Liver (tissue), 9 donors: ENCODE results near the gene FZD7. TPM values are rescaled to one million over a fixed set of nuclear protein-coding genes. Genes with fewer than 3 reads are reported as not detected.

Experiments
- DNase-seq: peaks from one replicate; pipeline ENCODE4 v3.0.0-alpha.2; 2017; ENCODE audit warnings: low spot score
- H3K27ac ChIP-seq, 2 donors: one replicate each; pipeline ENCODE4 v1.7.0; 2013; ENCODE audit warnings: inconsistent platforms in 2 of 2, low read length in 2 of 2, control low read depth in 1 of 2, low read depth in 1 of 2, mild to moderate bottlenecking in 1 of 2
- H3K27me3 ChIP-seq, 4 donors: one replicate each; pipeline versions ENCODE4 v1.6.1 to v1.7.0; 2013; ENCODE audit warnings: low read length in 3 of 4, inconsistent platforms in 1 of 4, mild to moderate bottlenecking in 1 of 4, moderate library complexity in 1 of 4; ENCODE audit not compliant: control insufficient read depth in 4 of 4, insufficient read depth in 4 of 4
- H3K36me3 ChIP-seq, 4 donors: one replicate each; pipeline versions ENCODE4 v1.6.1 to v1.7.0; 2013; ENCODE audit warnings: low read length in 3 of 4, mild to moderate bottlenecking in 3 of 4, low read depth in 1 of 4, moderate library complexity in 1 of 4; ENCODE audit not compliant: control insufficient read depth in 4 of 4, insufficient read depth in 3 of 4
- H3K4me1 ChIP-seq, 4 donors: one replicate each; pipeline versions ENCODE4 v1.6.1 to v1.7.0; 2013; ENCODE audit warnings: low read length in 3 of 4, mild to moderate bottlenecking in 3 of 4, moderate library complexity in 1 of 4; ENCODE audit not compliant: control insufficient read depth in 4 of 4, insufficient read depth in 4 of 4
- H3K4me3 ChIP-seq, 3 donors: one replicate each; pipeline versions ENCODE4 v1.6.1 to v1.7.0; 2013; ENCODE audit warnings: low read length in 3 of 3, control low read depth in 1 of 3, low read depth in 1 of 3, mild to moderate bottlenecking in 1 of 3
- H3K9ac ChIP-seq, 2 donors: one replicate each; pipeline ENCODE4 v1.7.0; 2013; ENCODE audit warnings: low read length in 2 of 2, mild to moderate bottlenecking in 2 of 2, moderate library complexity in 2 of 2, control low read depth in 1 of 2, low read depth in 1 of 2
- H3K9me3 ChIP-seq, 4 donors: one replicate each; pipeline versions ENCODE4 v1.6.1 to v1.7.0; 2013; ENCODE audit warnings: low read length in 3 of 4; ENCODE audit not compliant: control insufficient read depth in 4 of 4
- ATF3 ChIP-seq: IDR thresholded peaks from 2 replicates; pipeline ENCODE4 v1.6.1; 2016; ENCODE audit warnings: antibody characterized with exemption
- CTCF ChIP-seq: fragments of 150-350 bp; IDR thresholded peaks from 2 replicates; pipeline ENCODE4 v1.5.1; 2017; ENCODE audit warnings: improper control_type of control experiment, low read depth, low read length; ENCODE audit not compliant: missing input control
- EGR1 ChIP-seq, 2 donors: IDR thresholded peaks; 2 replicates each; pipeline ENCODE4 v1.6.1; 2016 to 2018; ENCODE audit warnings: antibody characterized with exemption in 2 of 2, low read depth in 2 of 2
- FOXA1 ChIP-seq: IDR thresholded peaks from 2 replicates; pipeline ENCODE4 v1.6.1; 2016; ENCODE audit warnings: antibody characterized with exemption
- FOXA2 ChIP-seq: IDR thresholded peaks from 2 replicates; pipeline ENCODE4 v1.6.1; 2016; ENCODE audit warnings: antibody characterized with exemption
- HNF4A ChIP-seq, 2 donors: conservative IDR thresholded peaks; 2 replicates each; pipeline ENCODE4 v1.6.1; 2016; ENCODE audit warnings: antibody characterized with exemption in 2 of 2, mild to moderate bottlenecking in 2 of 2
- HNF4G ChIP-seq: IDR thresholded peaks from 2 replicates; pipeline ENCODE4 v1.6.1; 2016; ENCODE audit warnings: antibody characterized with exemption
- JUND ChIP-seq, 2 donors: IDR thresholded peaks; 2 replicates each; pipeline ENCODE4 v1.6.1; 2016; ENCODE audit warnings: antibody characterized with exemption in 2 of 2
- NR2F2 ChIP-seq: IDR thresholded peaks from 2 replicates; pipeline ENCODE4 v1.6.1; 2016; ENCODE audit warnings: antibody characterized with exemption
- REST ChIP-seq: IDR thresholded peaks from 2 replicates; pipeline ENCODE4 v1.6.1; 2016; ENCODE audit warnings: antibody characterized with exemption, mild to moderate bottlenecking
- RXRA ChIP-seq, 2 donors: IDR thresholded peaks; 2 replicates each; pipeline ENCODE4 v1.6.1; 2017 to 2018; ENCODE audit warnings: antibody characterized with exemption in 2 of 2, mild to moderate bottlenecking in 1 of 2
- SP1 ChIP-seq: IDR thresholded peaks from 2 replicates; pipeline ENCODE4 v1.6.1; 2018; ENCODE audit warnings: antibody characterized with exemption, mild to moderate bottlenecking
- TAF1 ChIP-seq: conservative IDR thresholded peaks from 2 replicates; pipeline ENCODE4 v1.6.1; 2016; ENCODE audit warnings: antibody characterized with exemption, mild to moderate bottlenecking
- YY1 ChIP-seq: IDR thresholded peaks from 2 replicates; pipeline ENCODE4 v1.6.1; 2016; ENCODE audit warnings: antibody characterized with exemption, mild to moderate bottlenecking
- WGBS: extraction: QIAGEN DNeasy Blood & Tissue Kit; methylation state at CpG from one replicate; pipeline ENCODE4 v1.1.7; 2013; 5-methylcytosine and 5-hydroxymethylcytosine counted together
- polyA plus RNA-seq, 2 donors: library from polyadenylated mRNA; stranded (reverse) in 1 of 2; unstranded in 1 of 2; fragments of 200-250 nt in 1 of 2; fragments of >200 nt in 1 of 2; fragmentation: Nextera tagmentation in 1 of 2; extraction: Ambion mirVana in 1 of 2; gene quantifications; one replicate each; pipeline versions ENCODE4 v1.2.1 to v1.2.3, GENCODE V29; 2013 to 2015
- total RNA-seq, 2 donors: library from RNA; depleted of rRNA; stranded (reverse); fragments of >200 nt; gene quantifications; one replicate each; pipeline ENCODE4 v1.2.3, GENCODE V29; 2014
- TF ChIP-seq, protein P1 (sequence below): IDR thresholded peaks from 2 replicates; pipeline ENCODE4 v1.6.1; 2016; ENCODE audit warnings: antibody characterized with exemption
- TF ChIP-seq, protein P2 (sequence below): IDR thresholded peaks from 2 replicates; pipeline ENCODE4 v1.6.1; 2016; ENCODE audit warnings: antibody characterized with exemption
- donor health status: healthy.
- donor health status: healthy.
- donor health status: healthy.
- donor health status: healthy.
- donor health status: healthy.

The FZD7 gene
- total and polyA plus RNA-seq, 4 donors, result 0.21 to 1.5 (median 0.92) TPM

DNA sequence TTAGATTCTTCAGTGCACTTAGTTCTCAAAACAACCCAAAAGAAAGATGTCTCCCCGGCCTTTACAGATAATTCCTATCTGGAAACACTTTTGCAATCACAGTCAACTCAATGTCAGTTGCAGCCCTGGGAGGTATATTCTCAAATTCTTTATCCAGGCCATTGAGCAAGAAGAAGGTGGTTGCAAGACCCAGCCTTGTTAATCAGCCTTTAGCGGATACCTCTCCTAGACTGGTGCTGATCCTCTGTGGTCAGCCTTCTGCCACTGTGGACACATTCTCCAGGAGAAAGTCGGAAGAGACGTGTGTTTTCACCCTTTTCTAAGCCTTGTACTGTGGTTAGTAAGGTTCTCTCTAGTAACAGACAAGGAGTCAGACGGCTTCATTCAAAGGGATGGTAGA is 7.8 kb upstream of the FZD7 start:
- H3K4me3 ChIP-seq, result no peak overlapping the region
- H3K27ac ChIP-seq, result no peak overlapping the region
- WGBS, result 88% methylated on average over 5 of the region's 5 CpGs
- H3K9ac ChIP-seq, result no peak overlapping the region
- no peaks in the 10 kb centered on the region for H3K36me3 ChIP-seq
- no peaks in the 10 kb centered on the region for H3K9me3 ChIP-seq
- peaks cover 0 to 2% (median 0%) of the 10 kb centered on the region in 4 donors for H3K27me3 ChIP-seq
- no peak for DNase-seq
- H3K4me1 ChIP-seq, result no peaks in the 10 kb centered on the region
- TF ChIP-seq FOXA1 (no peak), JUND (IDR thresholded peaks at IDR 0.05) (no peak), YY1 (no peak), REST (no peak), ATF3 (no peak), RXRA (IDR thresholded peaks at IDR 0.05) (no peak), HNF4G (no peak), NR2F2 (no peak), HNF4A (conservative IDR thresholded peaks at IDR 0.05) (no peak), CTCF (no peak)
- TF ChIP-seq, protein P1, sequence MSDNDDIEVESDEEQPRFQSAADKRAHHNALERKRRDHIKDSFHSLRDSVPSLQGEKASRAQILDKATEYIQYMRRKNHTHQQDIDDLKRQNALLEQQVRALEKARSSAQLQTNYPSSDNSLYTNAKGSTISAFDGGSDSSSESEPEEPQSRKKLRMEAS, result no peak
- TF ChIP-seq, protein P2, sequence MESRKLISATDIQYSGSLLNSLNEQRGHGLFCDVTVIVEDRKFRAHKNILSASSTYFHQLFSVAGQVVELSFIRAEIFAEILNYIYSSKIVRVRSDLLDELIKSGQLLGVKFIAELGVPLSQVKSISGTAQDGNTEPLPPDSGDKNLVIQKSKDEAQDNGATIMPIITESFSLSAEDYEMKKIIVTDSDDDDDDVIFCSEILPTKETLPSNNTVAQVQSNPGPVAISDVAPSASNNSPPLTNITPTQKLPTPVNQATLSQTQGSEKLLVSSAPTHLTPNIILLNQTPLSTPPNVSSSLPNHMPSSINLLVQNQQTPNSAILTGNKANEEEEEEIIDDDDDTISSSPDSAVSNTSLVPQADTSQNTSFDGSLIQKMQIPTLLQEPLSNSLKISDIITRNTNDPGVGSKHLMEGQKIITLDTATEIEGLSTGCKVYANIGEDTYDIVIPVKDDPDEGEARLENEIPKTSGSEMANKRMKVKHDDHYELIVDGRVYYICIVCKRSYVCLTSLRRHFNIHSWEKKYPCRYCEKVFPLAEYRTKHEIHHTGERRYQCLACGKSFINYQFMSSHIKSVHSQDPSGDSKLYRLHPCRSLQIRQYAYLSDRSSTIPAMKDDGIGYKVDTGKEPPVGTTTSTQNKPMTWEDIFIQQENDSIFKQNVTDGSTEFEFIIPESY, result no peak

GRCh38 chr2:202026507-202026906 is 7.1 kb upstream of the FZD7 start:
- 88% methylated on average over 5 of the region's 5 CpGs for WGBS
- no peak for TF ChIP-seq YY1
- TF ChIP-seq TAF1, result no peak
- no peak for TF ChIP-seq SP1
- TF ChIP-seq HNF4A (conservative IDR thresholded peaks at IDR 0.05), result no peak
- TF ChIP-seq EGR1 (IDR thresholded peaks at IDR 0.05; ENCODE audit: low read depth in 2 of 2), result no peak
- TF ChIP-seq REST, result no peak
- no peak for TF ChIP-seq HNF4G
- TF ChIP-seq CTCF, result no peak
- TF ChIP-seq, protein P1, result no peak
- TF ChIP-seq JUND (IDR thresholded peaks at IDR 0.05), result no peak
- no peak for TF ChIP-seq FOXA1
- no peak for TF ChIP-seq FOXA2

More at GRCh38 chr2:202026507-202026906, 7.1 kb upstream of the FZD7 start:
- Histone ChIP-seq H3K9me3 (no peaks in the 10 kb centered on the region), H3K4me1 (no peaks in the 10 kb centered on the region), H3K4me3 (no peak overlapping the region), H3K27me3 (peaks cover 0 to 3% (median 0%) of the 10 kb centered on the region in 4 donors), H3K36me3 (no peaks in the 10 kb centered on the region), H3K9ac (no peak overlapping the region), H3K27ac (no peak overlapping the region)
- DNase-seq, result no peak
